ACHN (cell line): ENCODE measurements around the gene RNF13.
"Not testable (repeated sequence)": the region's sequence is repeated elsewhere in the genome, so short reads cannot be mapped to it uniquely, and the experiment has no call there.

Source experiments
- DNase-seq: peaks from one replicate; pipeline ENCODE4 v3.0.0-alpha.2; 2015
- in situ Hi-C: cut with HindIII; loops from 2 replicates; pipeline ENCODE4 v1.10.0; 2017; ENCODE audit warnings: low sequenced_read_pairs, low pct_ligation_motif_present, low pct_unique_long_range_greater_than_20kb

Gene RNF13

GRCh38 chr3:149933008-149933407, 120.0 kb downstream of the RNF13 start:
- no peak for DNase-seq

GRCh38 chr3:149933858-149934257, 120.8 kb downstream of the RNF13 start:
- no peak for DNase-seq
- in situ Hi-C loops, result no loop called here

More at GRCh38 chr3:149933008-149933407, 120.0 kb downstream of the RNF13 start:
- in situ Hi-C loops, result no loop called here

- DNase-seq, result no peak
- in situ Hi-C loops, result no loop called here
Observed at GRCh38 chr3:149934524-149934923, 121.5 kb downstream of the RNF13 start.

GRCh38 chr3:149936812-149937230, 123.8 kb downstream of the RNF13 start:
- in situ Hi-C loops, result no loop called here
- peak; percentile 48 for DNase-seq

GRCh38 chr3:149938392-149939055, 125.5 kb downstream of the RNF13 start:
- DNase-seq, in situ Hi-C loops: not testable (repeated sequence)

- DNase-seq, result no peak
- in situ Hi-C loops, result no loop called here
Observed at GRCh38 chr3:149941186-149941585, 128.2 kb downstream of the RNF13 start.

- DNase-seq, result no peak
- in situ Hi-C loops, result no loop called here
Observed at GRCh38 chr3:149941946-149942345, 128.9 kb downstream of the RNF13 start.

- DNase-seq, result no peak
- in situ Hi-C loops, result no loop called here
Observed at GRCh38 chr3:149942409-149942808, 129.4 kb downstream of the RNF13 start.

- DNase-seq, in situ Hi-C loops: not testable (repeated sequence)
Observed at GRCh38 chr3:149943966-149944365, 131.0 kb downstream of the RNF13 start.

- in situ Hi-C loops, result no loop called here
- DNase-seq, result no peak
Observed at GRCh38 chr3:149947231-149947630, 134.2 kb downstream of the RNF13 start.

- in situ Hi-C loops, result no loop called here
- no peak for DNase-seq
Observed at GRCh38 chr3:149949181-149949580, 136.2 kb downstream of the RNF13 start.

- in situ Hi-C loops, result no loop called here
- no peak for DNase-seq
Observed at GRCh38 chr3:149954812-149955211, 141.8 kb downstream of the RNF13 start.

- DNase-seq, result no peak
- in situ Hi-C loops, result no loop called here
Observed at GRCh38 chr3:149955449-149955848, 142.4 kb downstream of the RNF13 start.

- DNase-seq, result no peak
- in situ Hi-C loops, result no loop called here
Observed at GRCh38 chr3:149957361-149958125, 144.5 kb downstream of the RNF13 start.

GRCh38 chr3:149958171-149958796, 145.3 kb downstream of the RNF13 start:
- DNase-seq, result no peak
- in situ Hi-C loops, result no loop called here

GRCh38 chr3:149959443-149959842, 146.4 kb downstream of the RNF13 start:
- in situ Hi-C loops, result no loop called here
- DNase-seq, result no peak

GRCh38 chr3:149963485-149963884, 150.5 kb downstream of the RNF13 start:
- DNase-seq, result no peak
- in situ Hi-C loops, result no loop called here

- DNase-seq, result no peak
- in situ Hi-C loops, result no loop called here
Observed at GRCh38 chr3:149964291-149964690, 151.3 kb downstream of the RNF13 start.

- in situ Hi-C loops, result no loop called here
- no peak for DNase-seq
Observed at GRCh38 chr3:149965278-149965677, 152.3 kb downstream of the RNF13 start.
